Right cardiac atrium (tissue), 5 donors: ENCODE measurements around the gene ERCC6. TPM values are rescaled to one million over a fixed set of nuclear protein-coding genes. Genes with fewer than 3 reads are reported as not detected.

Source experiments
- ATAC-seq, 2 donors: fragments of 200-7000 bp; cut with Tn5 transposase; one replicate each; pipeline versions ENCODE4 v1.8.0 to v1.9.1; 2020; ENCODE audit warnings: moderate library complexity in 2 of 2, mild to moderate bottlenecking in 1 of 2
- DNase-seq, 3 donors: peaks; one replicate each; pipeline ENCODE4 v3.0.0-alpha.2; 2020
- H3K27ac ChIP-seq: one replicate; pipeline ENCODE4 v1.5.1; 2013; ENCODE audit warnings: mild to moderate bottlenecking, low read length, control low read depth, moderate library complexity
- H3K27me3 ChIP-seq: one replicate; pipeline ENCODE4 v1.6.1; 2013; ENCODE audit not compliant: control insufficient read depth, insufficient read depth
- H3K4me1 ChIP-seq: one replicate; pipeline ENCODE4 v1.6.1; 2013; ENCODE audit warnings: low read length; ENCODE audit not compliant: control insufficient read depth, insufficient read depth
- H3K4me3 ChIP-seq: one replicate; pipeline ENCODE4 v1.5.1; 2013; ENCODE audit warnings: low read length, control low read depth
- H3K9me3 ChIP-seq: one replicate; pipeline ENCODE4 v1.6.1; 2013; ENCODE audit warnings: low read length; ENCODE audit not compliant: control insufficient read depth
- WGBS: extraction: QIAGEN DNeasy Blood & Tissue Kit; methylation state at CpG from one replicate; pipeline ENCODE4 v1.1.7; 2013; 5-methylcytosine and 5-hydroxymethylcytosine counted together
- intact Hi-C, 4 donors: fragments of 100-400 bp; cut with DNase I; formaldehyde crosslinking; loops; one replicate each; pipeline versions ENCODE4 v1.11.0 to v1.14.0; 2022 to 2023
- long read RNA-seq, 4 donors: library from polyadenylated mRNA; unstranded; transcript quantifications; one replicate each; pipeline ENCODE4 v2.0.0, GENCODE V29; 2020 to 2021
- polyA plus RNA-seq: library from polyadenylated mRNA; stranded (reverse); fragments of 200-250 nt; gene quantifications from one replicate; pipeline ENCODE4 v1.2.3, GENCODE V29; 2013
- total RNA-seq, 4 donors: library from RNA; stranded (reverse); fragmentation: NEBNext Ultra II Directional; extraction: Animal tissue kit (Norgen Biotek cat#: 25700); gene quantifications; one replicate each; pipeline ENCODE4 v1.2.1, GENCODE V29; 2021
- donor health status: healthy with polysubstance abuse.
- donor health status: DM: no; HTN: yes; CAD: no.
- donor health status: DM: no; HTN: no; CAD: no.
- donor health status: DM: no; HTN: yes; CAD: no; lungs with severe emphysema.
- donor health status: DM: yes; HTN: yes; CAD: no.

The ERCC6 gene
- 10 to 100 TPM; 16.5 to 25.5 (median 20.4) TPM for total RNA-seq
- polyA plus RNA-seq = 4.6 TPM
- long read RNA-seq, donor 1, full-length matches to known transcripts = 8 of 17 reads
- long read RNA-seq, donor 1, partial matches to known transcripts = 3 of 17 reads
- long read RNA-seq, donor 1, other reads (novel, unspliced or antisense) = 6 of 17 reads
- long read RNA-seq, donor 2, full-length matches to known transcripts = 5 of 6 reads
- long read RNA-seq, donor 2, partial matches to known transcripts = 0 of 6 reads
- long read RNA-seq, donor 2, other reads (novel, unspliced or antisense) = 1 of 6 reads
- long read RNA-seq, donor 3, transcript ERCC6-203 (6 exons, 3,411 nt) = major isoform, 5 of 23 reads
- long read RNA-seq, donor 3, partial matches to known transcripts = 5 of 23 reads
- long read RNA-seq, donor 3, other reads (novel, unspliced or antisense) = 13 of 23 reads
- long read RNA-seq, donor 4, full-length matches to known transcripts = 3 of 7 reads
- long read RNA-seq, donor 4, partial matches to known transcripts = 1 of 7 reads
- long read RNA-seq, donor 4, other reads (novel, unspliced or antisense) = 3 of 7 reads

DNA sequence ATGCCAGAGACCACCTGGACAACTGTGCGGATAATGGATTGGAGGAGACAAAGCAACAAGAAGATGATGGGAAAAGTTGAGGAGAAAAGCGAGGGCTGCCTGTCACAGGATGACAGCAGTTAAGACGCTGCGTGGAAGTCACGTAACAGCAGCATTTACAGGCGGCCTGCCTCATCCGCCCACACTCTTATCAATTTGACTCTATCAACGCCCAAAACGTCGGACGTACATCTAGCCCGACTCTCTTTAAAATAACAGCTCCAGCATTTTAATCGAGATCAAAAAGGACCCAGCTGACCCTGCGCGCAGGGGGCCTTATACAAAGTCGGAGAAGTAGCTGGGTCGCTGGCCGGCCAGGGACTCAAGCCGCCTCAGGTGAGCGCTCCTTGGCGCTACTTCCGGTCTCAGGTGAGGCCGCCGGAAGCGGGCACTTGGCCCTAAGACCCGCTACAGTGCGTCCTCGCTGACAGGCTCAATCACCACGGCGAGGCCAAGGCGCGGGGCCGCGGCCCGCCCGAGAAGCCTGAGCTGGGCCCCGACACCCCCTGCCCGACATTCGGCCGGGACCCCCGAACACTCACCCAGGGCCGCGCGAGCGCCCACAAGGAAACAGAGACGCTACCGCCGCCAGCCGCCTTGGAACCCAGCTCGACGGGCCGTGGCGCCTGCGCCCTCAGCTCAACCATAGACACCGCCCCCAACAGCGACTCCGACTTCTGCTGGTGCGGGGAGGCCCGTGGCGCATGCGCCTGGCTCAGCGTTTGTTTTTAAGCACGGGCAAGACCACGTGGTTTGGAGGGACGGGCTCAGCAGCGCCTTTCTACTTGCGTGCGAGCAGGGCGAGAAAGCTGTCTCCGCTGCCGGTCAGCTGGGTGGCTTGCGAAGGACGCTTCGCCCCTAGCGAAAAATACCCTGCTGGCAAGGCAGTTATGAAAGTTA lies at the start of gene ERCC6:
Gene ERCC6, minus strand, starts transcription at position 741 of the 939 bp plus-strand sequence.
- Histone ChIP-seq H3K27ac (peak within 1 kb of the TSS; percentile 87), H3K4me3 (peak within 1 kb of the TSS; percentile 81), H3K9me3 (no peaks in the 10 kb centered on the region), H3K4me1 (peaks cover 8% of the 10 kb centered on the region), H3K27me3 (no peaks in the 10 kb centered on the region)
- peak; percentile 99 for DNase-seq
- intact Hi-C loops = no loop called here
- 1% methylated on average over 75 of the region's 75 CpGs for WGBS
- peak; percentile 98 to 99 for ATAC-seq

DNA sequence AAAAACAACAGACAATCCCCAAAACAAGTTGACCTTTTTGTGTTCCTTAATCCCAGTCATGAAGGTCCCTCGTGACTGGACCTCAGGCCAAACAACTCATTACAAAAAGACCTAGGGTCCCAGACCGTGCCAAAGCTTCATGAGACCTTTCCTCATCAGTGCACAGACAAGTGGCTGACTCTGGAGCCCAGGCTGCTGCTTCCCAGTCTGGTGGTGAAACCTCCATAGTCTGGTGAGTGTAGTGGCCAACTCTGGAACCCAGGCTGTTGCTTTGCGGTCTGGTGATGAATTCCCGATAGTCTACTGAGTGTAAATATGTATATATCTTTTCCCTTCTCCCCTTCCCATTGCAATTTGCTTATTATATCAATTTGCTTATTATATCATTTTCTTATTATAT lies 49.1 kb upstream of the ERCC6 start:
- H3K27ac ChIP-seq = no peak overlapping the region
- 74% methylated on average over 4 of the region's 4 CpGs for WGBS
- no peak for DNase-seq
- H3K9me3 ChIP-seq = no peaks in the 10 kb centered on the region
- intact Hi-C loops = no loop called here
- no peaks in the 10 kb centered on the region for H3K27me3 ChIP-seq
- ATAC-seq = no peak
- H3K4me1 ChIP-seq = no peaks in the 10 kb centered on the region
- H3K4me3 ChIP-seq = no peak overlapping the region

DNA sequence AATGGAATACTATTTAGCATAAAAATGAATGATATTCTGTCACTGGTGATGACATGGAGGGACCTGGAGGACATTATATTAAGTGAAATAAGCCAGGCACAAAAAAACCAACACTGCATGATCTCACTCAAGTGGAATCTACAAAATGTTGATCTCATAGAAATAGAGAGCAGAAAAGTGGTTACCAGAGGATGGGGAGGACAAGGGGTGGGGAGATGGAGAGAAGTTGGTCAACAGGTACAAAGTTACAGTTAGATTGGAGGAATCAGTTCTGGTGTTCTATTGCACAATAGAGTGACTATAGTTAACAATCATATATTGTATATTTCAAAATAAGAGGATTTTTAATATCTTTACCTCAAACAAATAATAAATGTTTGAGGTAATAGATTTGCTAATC lies 46.5 kb upstream of the ERCC6 start:
- ATAC-seq = no peak
- intact Hi-C loops = no loop called here

DNA sequence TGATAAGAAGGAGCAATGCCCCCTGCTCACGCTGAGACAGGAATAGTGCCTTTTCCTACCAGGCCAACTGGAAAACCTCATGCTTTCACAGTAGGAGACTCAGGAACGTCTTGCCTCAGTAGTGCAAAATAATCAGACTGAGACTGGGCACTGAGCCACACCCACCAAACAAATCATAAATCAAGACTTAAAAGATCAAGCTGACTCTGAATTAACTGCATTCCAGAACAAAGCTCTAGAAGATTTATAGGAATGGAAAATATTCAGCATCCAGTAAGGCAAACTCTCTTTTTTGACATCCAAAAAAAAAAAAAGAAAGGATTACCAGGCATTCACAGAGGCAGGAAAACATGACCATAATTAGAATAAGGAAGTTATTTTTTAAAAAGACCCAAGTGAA lies 40.7 kb upstream of the ERCC6 start:
- ATAC-seq = no peak
- Histone ChIP-seq H3K27me3 (no peaks in the 10 kb centered on the region), H3K9me3 (no peaks in the 10 kb centered on the region), H3K27ac (no peak overlapping the region), H3K4me1 (no peaks in the 10 kb centered on the region), H3K4me3 (no peak overlapping the region)
- 51% methylated on average over 2 of the region's 2 CpGs for WGBS
- intact Hi-C loops = no loop called here
- DNase-seq = no peak

More for the DNA sequence above, 46.5 kb upstream of the ERCC6 start:
- H3K27me3 ChIP-seq = no peaks in the 10 kb centered on the region
- H3K9me3 ChIP-seq = no peaks in the 10 kb centered on the region
- H3K4me1 ChIP-seq = no peaks in the 10 kb centered on the region
- DNase-seq = no peak
- H3K4me3 ChIP-seq = no peak overlapping the region
- H3K27ac ChIP-seq = no peak overlapping the region

DNA sequence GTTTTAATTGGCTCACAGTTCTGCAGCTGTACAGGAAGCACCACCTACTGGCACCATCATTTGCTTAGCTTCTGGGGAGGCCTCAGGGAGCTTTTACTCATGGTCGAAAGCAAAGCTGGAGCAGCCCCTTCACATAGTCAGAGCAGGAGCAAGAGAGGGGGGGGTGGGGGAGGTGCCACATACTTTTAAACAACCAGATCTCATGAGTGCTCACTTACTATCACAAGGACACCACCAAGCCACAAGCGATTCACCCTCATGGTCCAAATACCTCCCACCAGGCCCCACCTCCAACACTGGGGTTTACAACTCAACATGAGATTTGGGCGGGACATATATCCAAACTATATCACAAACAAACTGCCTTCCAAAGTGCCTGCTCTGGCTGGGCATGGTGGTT lies 39.5 kb upstream of the ERCC6 start:
- Histone ChIP-seq H3K4me3 (no peak overlapping the region), H3K4me1 (no peaks in the 10 kb centered on the region), H3K27me3 (no peaks in the 10 kb centered on the region), H3K9me3 (no peaks in the 10 kb centered on the region), H3K27ac (no peak overlapping the region)
- WGBS = 86% methylated on average over 3 of the region's 3 CpGs
- intact Hi-C loops = no loop called here
- ATAC-seq (no peak), DNase-seq (no peak)

DNA sequence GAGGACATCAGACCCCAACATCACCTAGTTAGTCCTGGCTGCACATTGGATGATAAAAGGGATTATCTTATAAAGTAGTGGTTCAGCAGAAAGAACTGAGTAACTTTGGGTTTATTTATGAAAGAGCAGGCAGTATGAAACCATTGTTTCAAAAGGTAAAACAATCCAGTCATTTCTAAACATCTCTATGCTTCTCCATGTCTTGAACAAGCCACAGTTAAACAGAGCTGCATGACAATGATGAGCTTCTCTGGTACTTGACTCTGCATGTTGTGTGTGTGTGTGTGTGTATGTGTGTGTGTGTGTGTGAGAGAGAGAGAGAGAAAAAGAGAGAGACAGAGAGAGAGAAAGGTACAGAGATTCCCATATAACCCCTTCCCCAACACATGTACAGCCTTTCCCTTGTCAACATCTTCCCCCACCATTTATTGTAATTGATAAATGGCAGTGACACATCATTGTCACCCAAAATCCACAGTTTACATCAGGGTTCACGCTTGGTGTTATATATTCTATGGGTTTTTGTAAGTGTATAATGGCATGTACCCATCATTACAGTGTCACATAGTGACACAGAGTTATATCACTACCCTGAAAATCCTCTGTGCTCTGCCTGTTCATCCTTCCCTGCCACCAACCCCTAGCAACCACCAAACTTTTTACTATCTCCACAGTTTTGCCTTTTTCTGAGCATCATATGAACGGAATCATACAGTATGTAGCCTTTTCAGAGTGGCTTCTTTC lies 38.4 kb upstream of the ERCC6 start:
- H3K4me1 ChIP-seq = no peaks in the 10 kb centered on the region
- intact Hi-C loops = no loop called here
- no peaks in the 10 kb centered on the region for H3K27me3 ChIP-seq
- DNase-seq (no peak), ATAC-seq (no peak)
- no peak overlapping the region for H3K27ac ChIP-seq
- H3K4me3 ChIP-seq = no peak overlapping the region
- WGBS = 57% methylated on average over 2 of the region's 2 CpGs
- no peaks in the 10 kb centered on the region for H3K9me3 ChIP-seq

DNA sequence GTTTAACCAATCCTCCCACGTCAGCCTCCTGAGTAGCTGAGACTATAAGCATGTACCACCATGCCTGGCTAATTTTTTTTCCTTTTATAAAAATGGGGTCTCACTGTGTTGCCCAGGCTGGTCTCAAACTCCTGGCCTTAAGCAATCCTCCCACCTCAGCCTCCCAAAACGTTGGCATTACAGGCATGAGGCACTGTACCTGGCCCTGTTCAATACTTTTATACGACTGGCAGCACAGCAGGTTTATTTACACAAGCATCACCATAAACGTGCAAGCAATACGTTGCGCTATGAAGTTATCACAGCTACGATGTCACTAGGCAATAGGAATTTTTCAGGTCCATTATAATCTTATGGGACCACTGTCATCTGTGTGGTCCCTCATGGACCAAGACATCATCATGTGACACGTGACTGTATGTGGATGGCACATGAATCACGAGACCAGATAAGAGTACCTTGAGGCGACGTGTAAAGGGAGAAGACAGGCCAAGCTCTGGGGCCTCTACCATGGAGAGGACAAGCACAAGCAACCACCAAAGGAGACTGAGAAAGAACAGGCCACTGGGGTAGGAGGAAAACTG lies 36.7 kb upstream of the ERCC6 start:
- Histone ChIP-seq H3K27me3 (no peaks in the 10 kb centered on the region), H3K27ac (no peak overlapping the region), H3K4me1 (no peaks in the 10 kb centered on the region), H3K4me3 (no peak overlapping the region), H3K9me3 (no peaks in the 10 kb centered on the region)
- DNase-seq (no peak), ATAC-seq (no peak)
- intact Hi-C loops = no loop called here
- WGBS = 81% methylated on average over 11 of the region's 11 CpGs

DNA sequence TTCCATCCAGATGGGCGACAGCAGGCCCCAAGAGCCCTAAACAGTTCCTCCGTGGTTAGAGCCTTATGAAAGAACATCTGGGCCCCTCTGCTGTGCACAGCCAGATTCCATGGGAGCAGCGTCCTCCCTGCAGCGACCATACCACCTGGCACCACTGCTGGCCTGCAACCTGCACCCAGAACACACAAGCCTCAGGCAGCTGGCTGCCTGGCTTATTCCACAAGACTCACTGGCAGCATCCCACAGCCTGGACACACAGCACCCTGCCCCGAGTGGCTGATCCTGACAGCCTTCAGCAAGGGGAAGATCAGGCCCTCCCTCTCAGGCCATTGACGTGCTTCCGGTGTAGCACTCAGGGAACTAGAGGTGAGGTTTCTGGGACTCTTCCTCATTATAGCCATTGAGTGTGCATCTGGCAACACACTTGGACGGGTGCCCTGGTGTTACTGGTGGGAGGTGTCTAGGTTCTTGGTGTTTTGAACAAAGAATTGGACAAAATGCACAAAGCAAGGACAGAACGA lies 33.7 kb upstream of the ERCC6 start:
- no peak overlapping the region for H3K4me3 ChIP-seq
- DNase-seq = no peak
- no peak for ATAC-seq
- H3K9me3 ChIP-seq = peaks cover 2% of the 10 kb centered on the region
- intact Hi-C loops = no loop called here
- WGBS = 71% methylated on average over 9 of the region's 9 CpGs
- H3K27ac ChIP-seq = no peak overlapping the region
- no peaks in the 10 kb centered on the region for H3K27me3 ChIP-seq
- no peaks in the 10 kb centered on the region for H3K4me1 ChIP-seq

DNA sequence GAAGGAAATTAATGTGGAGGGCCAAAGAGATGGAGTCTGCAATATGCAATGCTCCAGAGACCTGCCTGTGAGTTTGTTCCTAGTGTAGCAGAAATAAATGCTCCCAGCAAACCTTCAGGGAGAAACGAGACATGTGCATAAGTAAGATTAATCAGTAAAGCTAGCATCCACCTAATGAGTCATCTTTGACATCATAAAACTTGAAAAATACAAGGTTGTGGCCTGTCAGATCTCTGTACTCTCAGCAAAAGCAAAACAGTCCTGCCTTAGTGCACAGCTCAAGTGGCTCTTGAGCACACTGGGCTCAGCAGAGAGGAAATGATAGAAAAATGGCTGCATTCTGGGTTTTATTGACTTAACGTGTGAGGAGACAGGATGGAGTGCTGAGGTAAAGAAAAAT lies 32.5 kb upstream of the ERCC6 start:
- intact Hi-C loops = no loop called here
- no peak overlapping the region for H3K27ac ChIP-seq
- H3K9me3 ChIP-seq = peaks cover 2% of the 10 kb centered on the region
- ATAC-seq = no peak
- no peak overlapping the region for H3K4me3 ChIP-seq
- DNase-seq = no peak
- H3K4me1 ChIP-seq = no peaks in the 10 kb centered on the region
- H3K27me3 ChIP-seq = no peaks in the 10 kb centered on the region
- WGBS = 53% methylated on average over 2 of the region's 2 CpGs

DNA sequence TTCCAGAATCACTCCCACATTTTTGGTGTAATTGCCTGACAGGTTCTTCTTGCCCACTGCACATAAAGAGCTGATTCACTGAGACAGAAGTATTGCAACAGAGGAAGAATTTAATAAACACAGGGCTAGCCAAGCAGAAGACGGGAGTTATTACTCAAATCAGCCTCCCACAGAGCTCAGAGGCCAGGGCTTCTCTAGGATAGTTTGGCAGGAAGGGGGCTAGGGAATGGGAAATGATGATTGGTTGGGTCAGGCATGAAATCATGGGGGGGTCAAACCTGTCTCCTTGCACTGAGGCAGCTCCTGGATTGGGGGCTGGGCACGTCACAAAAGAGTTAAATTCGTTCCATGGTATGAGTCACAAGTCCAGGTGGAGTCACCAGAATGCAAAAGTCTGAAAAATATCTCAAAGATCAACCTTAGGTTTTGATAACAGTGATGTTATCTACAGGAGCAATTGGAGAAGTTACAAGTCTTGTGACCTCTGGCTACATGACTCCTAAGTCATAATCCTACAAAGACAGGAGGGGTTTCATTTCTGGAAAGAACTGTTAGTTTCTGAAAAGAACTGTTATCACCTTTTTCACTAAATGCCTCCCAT lies 30.2 kb upstream of the ERCC6 start:
- no peaks in the 10 kb centered on the region for H3K27me3 ChIP-seq
- 52% methylated on average over 3 of the region's 3 CpGs for WGBS
- no peak for DNase-seq
- H3K4me3 ChIP-seq = no peak overlapping the region
- no peak overlapping the region for H3K27ac ChIP-seq
- peaks cover 2% of the 10 kb centered on the region for H3K9me3 ChIP-seq
- H3K4me1 ChIP-seq = no peaks in the 10 kb centered on the region
- ATAC-seq = peak; percentile 36 to 51
- intact Hi-C loops = no loop called here
